Measurements from ENCODE around the gene NFATC2IP. TPM values are rescaled to one million over a fixed set of nuclear protein-coding genes. Genes with fewer than 3 reads are reported as not detected.
"Not testable (repeated sequence)": the region's sequence is repeated elsewhere in the genome, so short reads cannot be mapped to it uniquely, and the experiment has no call there.

Gene NFATC2IP
- total RNA-seq, 2 experiments from 2014 or later, result 55.5 to 58.9 TPM

DNA sequence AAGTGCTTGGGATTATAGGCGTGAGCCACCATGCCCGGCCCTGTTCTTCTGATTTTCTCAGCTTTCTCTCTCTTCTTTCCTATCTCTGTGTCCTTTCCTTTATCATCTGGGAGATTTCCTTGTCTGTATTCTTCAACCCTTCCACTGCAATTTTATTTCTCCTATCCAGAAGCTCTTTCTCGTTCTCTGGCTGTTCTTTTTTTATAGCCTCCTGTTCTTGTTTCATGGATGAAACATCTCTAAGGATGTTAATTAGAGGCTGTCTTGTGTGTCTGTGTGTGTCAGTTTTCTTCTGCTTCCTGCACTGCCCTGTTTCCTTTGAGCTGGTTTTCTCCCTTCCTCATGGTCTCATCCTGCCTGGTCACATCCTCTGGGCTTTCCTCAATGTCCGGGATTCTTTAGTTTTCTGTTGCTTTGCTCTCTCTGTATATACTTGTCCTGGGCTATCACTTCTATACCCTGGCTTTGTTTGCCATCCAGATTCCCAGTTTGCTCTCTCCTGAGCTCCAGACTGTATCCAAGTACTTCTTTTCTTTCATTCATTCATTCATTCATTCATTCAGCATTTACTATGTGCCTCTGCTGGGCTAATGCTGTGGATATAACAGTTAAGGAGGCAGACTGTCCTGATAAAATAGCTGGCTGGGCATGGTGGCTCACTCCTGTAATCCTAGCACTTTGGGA lies 36.6 kb downstream of the NFATC2IP start:
- peak overlapping the region; percentile 99 for H3K27ac Mint-ChIP-seq
- CTCF ChIA-PET, result interaction anchor here (0.6 to 2.1 kb wide), 6 partner anchors 10 to 38 kb away, joined by 3 to 8 read pairs (median 6); partner anchors contain the start of gene SPNS1
- H3K27me3 Mint-ChIP-seq (ENCODE audit: low read depth), result no peaks in the 10 kb centered on the region
- peaks cover 7% of the 10 kb centered on the region for H3K9me3 Mint-ChIP-seq
- H3K36me3 Mint-ChIP-seq (ENCODE audit: low read depth), result peaks cover 65% of the 10 kb centered on the region
- H3K4me1 Mint-ChIP-seq (ENCODE audit: low read depth), result peaks cover 67% of the 10 kb centered on the region
- DNase-seq, result no peak
- intact Hi-C loops (cut with micrococcal nuclease), result no loop called here
- peak overlapping the region; percentile 100 for H3K4me3 Mint-ChIP-seq

DNA sequence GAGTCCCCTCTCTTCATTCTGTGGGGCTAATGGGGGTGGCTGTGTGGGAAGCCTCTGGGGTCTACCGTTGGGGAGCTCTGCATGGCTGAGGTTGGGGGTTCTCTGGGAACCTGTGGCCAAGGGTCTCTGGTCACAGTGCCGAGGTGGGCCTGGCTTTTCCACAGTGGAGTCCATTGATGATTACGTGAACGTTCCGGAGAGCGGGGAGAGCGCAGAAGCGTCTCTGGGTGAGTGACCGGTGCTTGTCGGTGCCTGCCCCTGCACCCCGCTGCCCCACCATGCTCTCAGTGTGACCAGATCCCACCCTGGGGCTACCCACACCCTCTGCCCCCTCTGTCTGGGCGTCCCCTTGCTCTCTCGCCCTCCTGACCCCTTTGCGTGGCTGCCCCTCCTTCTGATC lies 38.6 kb downstream of the NFATC2IP start:
- peaks cover 64% of the 10 kb centered on the region for H3K4me1 Mint-ChIP-seq (ENCODE audit: low read depth)
- H3K27ac Mint-ChIP-seq, result peak overlapping the region; percentile 99
- H3K4me3 Mint-ChIP-seq, result peak overlapping the region; percentile 34
- intact Hi-C loops (cut with micrococcal nuclease), result no loop called here
- H3K27me3 Mint-ChIP-seq (ENCODE audit: low read depth), result no peaks in the 10 kb centered on the region
- CTCF ChIA-PET, result no interaction called here
- H3K9me3 Mint-ChIP-seq, result peaks cover 7% of the 10 kb centered on the region
- H3K36me3 Mint-ChIP-seq (ENCODE audit: low read depth), result peaks cover 51% of the 10 kb centered on the region
- no peak for DNase-seq

DNA sequence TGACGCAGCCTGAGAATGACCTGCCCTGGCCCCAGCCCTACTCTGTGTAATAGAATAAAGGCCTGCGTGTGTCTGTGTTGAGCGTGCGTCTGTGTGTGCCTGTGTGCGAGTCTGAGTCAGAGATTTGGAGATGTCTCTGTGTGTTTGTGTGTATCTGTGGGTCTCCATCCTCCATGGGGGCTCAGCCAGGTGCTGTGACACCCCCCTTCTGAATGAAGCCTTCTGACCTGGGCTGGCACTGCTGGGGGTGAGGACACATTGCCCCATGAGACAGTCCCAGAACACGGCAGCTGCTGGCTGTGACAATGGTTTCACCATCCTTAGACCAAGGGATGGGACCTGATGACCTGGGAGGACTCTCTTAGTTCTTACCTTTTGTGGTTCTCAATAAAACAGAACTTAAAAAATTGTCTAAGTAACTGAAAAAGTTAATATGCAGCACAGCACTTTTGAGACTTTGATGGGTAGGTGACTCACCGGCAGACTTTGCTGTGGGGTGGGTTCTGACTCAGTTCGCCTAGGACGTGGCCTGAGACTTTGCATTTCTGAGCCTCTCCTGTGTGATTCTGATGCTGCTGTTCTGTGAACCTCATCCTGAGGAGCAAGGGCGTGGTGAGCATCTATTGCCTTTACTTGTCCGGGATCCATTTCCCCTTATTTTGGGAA lies 39.8 kb downstream of the NFATC2IP start:
- Mint-ChIP-seq H3K27me3 (ENCODE audit: low read depth) (no peaks in the 10 kb centered on the region), H3K27ac (peak overlapping the region; percentile 99), H3K4me3 (peak overlapping the region; percentile 11), H3K36me3 (ENCODE audit: low read depth) (peaks cover 48% of the 10 kb centered on the region), H3K4me1 (ENCODE audit: low read depth) (peaks cover 65% of the 10 kb centered on the region), H3K9me3 (peaks cover 7% of the 10 kb centered on the region)
- CTCF ChIA-PET, result no interaction called here
- peak; percentile 90 for DNase-seq
- intact Hi-C loops (cut with micrococcal nuclease), result loop anchor here (1.0 kb wide), 3 partner anchors 18 to 31 kb away; no protein-coding TSS in a partner anchor

DNA sequence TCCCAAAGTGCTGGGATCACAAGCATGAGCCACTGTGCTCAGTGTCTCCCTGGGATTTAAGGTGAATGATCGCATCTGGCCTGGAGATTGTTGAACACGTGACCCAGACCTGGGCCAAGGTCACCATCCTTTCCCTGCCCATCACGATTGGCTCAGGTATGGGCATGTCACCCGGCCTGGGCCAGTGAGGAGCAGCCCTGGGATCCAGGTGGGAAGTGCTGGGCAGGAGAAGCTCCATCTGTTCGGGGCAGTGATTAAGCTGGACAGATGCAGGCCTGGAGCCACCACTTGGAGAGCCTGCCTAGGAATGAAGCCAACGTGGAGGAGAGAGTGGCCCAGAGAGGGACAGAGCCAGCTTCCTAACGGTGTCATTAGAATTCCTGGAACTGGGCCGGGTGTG lies 41.0 kb downstream of the NFATC2IP start:
- Mint-ChIP-seq H3K4me1 (ENCODE audit: low read depth) (peaks cover 64% of the 10 kb centered on the region), H3K4me3 (no peak overlapping the region), H3K9me3 (peaks cover 7% of the 10 kb centered on the region), H3K27me3 (ENCODE audit: low read depth) (no peaks in the 10 kb centered on the region), H3K27ac (no peak overlapping the region), H3K36me3 (ENCODE audit: low read depth) (peaks cover 37% of the 10 kb centered on the region)
- intact Hi-C loops (cut with micrococcal nuclease), result no loop called here
- CTCF ChIA-PET, result no interaction called here
- DNase-seq, result no peak

DNA sequence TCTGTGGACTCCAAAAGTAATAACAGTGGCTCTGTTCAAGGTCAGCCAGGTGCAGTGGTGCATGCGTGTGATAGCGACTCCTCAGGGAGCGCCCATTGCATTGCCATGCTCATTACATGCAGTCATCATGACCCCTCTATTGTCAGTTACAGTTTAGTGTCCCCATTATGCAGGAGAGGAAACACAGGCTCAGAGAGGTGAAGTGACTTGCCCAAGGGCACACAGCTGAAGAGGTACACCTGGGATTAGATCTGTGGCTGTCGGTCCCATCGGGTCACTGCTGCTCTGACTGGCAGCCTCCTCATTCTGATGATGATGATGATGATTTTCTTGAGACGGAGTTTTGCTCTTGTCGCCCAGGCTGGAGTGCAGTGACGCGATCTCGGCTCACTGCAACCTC lies 41.8 kb downstream of the NFATC2IP start:
- no peak for DNase-seq
- Mint-ChIP-seq H3K27me3 (ENCODE audit: low read depth) (no peaks in the 10 kb centered on the region), H3K36me3 (ENCODE audit: low read depth) (peaks cover 29% of the 10 kb centered on the region), H3K4me3 (no peak overlapping the region), H3K9me3 (peaks cover 2% of the 10 kb centered on the region), H3K4me1 (ENCODE audit: low read depth) (peaks cover 59% of the 10 kb centered on the region), H3K27ac (no peak overlapping the region)
- intact Hi-C loops (cut with micrococcal nuclease), result no loop called here
- CTCF ChIA-PET, result interaction anchor here (0.7 kb wide), 1 partner anchor 22 kb away, joined by 3 read pairs; no protein-coding TSS in a partner anchor

DNA sequence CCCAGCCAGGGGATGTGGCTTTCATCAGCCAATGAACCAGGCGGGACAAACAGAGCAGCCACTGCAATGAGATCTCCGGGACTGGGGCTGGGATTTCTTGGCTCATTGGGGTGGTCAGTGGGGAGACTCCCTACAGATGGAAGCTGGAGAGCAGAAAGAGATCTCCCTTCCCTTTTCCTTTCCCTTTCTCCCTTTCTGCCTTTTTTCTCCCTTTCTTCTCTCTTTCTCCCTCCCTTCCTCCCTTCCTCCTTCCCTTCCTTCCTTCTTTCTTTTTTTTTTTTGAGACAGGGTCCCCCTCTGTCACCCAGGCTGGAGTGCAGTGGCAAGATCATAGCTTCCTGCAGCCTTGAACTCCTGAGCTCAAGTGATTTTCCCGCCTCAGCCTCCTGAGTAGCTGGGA lies 48.1 kb downstream of the NFATC2IP start:
- no peaks in the 10 kb centered on the region for H3K9me3 Mint-ChIP-seq
- no peaks in the 10 kb centered on the region for H3K27me3 Mint-ChIP-seq (ENCODE audit: low read depth)
- intact Hi-C loops (cut with micrococcal nuclease), result no loop called here
- H3K4me1 Mint-ChIP-seq (ENCODE audit: low read depth), result peaks cover 21% of the 10 kb centered on the region
- DNase-seq, result no peak
- H3K4me3 Mint-ChIP-seq, result no peak overlapping the region
- H3K36me3 Mint-ChIP-seq (ENCODE audit: low read depth), result no peaks in the 10 kb centered on the region
- no peak overlapping the region for H3K27ac Mint-ChIP-seq
- CTCF ChIA-PET, result interaction anchor here (0.6 to 0.8 kb wide), 3 partner anchors 18 to 735 kb away, joined by 3 to 6 read pairs (median 3); no protein-coding TSS in a partner anchor

DNA sequence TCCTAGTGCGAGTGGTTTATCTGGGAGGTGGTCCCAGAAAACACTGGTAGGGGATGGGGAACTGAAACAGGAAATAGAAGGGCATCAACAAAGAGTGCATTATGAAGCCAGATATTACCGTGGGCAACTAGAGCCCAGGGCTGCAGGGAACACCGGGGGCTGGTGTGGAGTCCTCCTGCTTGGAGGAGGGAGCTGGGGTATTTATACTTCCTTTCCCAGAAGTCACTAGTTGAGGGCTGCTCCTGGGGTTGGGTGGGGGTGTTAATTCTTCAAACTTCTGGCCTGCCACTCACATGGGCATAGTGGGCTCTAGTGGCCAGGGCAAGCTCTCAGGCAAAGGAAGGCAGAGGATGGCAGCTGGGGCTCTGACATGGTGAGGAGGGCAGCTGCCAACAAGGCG lies 48.8 kb downstream of the NFATC2IP start:
- CTCF ChIA-PET, result interaction anchor here (0.6 to 0.7 kb wide), 2 partner anchors 19 to 75 kb away, joined by 4 to 6 read pairs; no protein-coding TSS in a partner anchor
- Mint-ChIP-seq H3K27ac (no peak overlapping the region), H3K4me1 (ENCODE audit: low read depth) (peaks cover 14% of the 10 kb centered on the region), H3K27me3 (ENCODE audit: low read depth) (no peaks in the 10 kb centered on the region), H3K9me3 (no peaks in the 10 kb centered on the region), H3K36me3 (ENCODE audit: low read depth) (no peaks in the 10 kb centered on the region), H3K4me3 (no peak overlapping the region)
- DNase-seq, result no peak
- intact Hi-C loops (cut with micrococcal nuclease), result no loop called here

DNA sequence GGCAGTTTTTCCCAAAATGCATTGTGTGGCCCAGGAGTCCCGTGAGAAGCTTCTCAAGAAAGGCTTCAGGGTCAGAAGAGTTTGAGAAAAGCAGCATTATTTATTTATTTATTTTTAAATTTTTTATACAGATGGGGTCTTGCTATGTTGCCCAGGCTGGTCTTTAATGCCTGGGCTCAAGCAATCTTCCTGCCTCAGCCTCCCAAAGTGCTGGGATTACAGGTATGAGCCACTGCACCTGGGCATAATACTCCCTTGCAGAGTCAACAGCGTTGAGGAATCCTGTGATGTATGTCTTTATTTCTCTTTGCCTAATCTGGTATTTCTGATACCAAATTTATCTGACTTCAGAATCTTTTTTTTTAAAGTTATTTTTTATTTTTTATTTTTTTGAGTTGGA lies 49.3 kb downstream of the NFATC2IP start:
- H3K4me3 Mint-ChIP-seq, result no peak overlapping the region
- no peaks in the 10 kb centered on the region for H3K36me3 Mint-ChIP-seq (ENCODE audit: low read depth)
- intact Hi-C loops (cut with micrococcal nuclease), result no loop called here
- no peak for DNase-seq
- H3K4me1 Mint-ChIP-seq (ENCODE audit: low read depth), result peaks cover 11% of the 10 kb centered on the region
- no peak overlapping the region for H3K27ac Mint-ChIP-seq
- CTCF ChIA-PET, result interaction anchor here (0.6 kb wide), 1 partner anchor 75 kb away, joined by 4 read pairs; no protein-coding TSS in a partner anchor
- no peaks in the 10 kb centered on the region for H3K27me3 Mint-ChIP-seq (ENCODE audit: low read depth)
- no peaks in the 10 kb centered on the region for H3K9me3 Mint-ChIP-seq

DNA sequence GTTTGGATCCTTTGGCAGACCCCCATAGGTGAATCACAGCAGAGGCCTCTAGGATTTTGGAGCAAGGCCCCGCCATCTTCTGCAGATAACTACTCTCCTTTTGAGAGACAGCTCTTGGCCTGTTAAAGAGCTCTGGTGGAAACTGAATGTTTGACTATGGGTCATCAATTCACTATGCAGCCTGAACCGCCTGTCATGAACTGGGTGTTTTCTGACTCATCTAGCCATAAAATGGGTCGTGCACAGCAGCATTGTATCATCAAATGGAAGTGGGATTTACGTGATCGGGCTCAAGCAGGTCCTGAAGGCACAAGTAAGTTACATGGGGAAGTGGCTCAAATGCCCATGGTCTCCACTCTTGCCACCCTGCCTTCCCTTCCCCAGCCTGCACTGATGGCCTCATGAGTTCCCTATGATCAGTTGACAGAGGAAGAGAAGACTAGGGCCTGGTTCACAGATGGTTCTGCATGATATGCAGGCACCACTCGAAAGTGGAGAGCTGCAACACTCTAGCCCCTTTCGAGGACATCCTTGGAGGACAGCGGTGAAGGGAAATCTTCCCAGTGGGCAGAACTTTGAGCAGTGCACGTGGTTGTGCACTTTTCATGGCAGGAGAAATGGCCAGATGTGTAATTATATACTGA lies 53.9 kb downstream of the NFATC2IP start:
- intact Hi-C loops (cut with micrococcal nuclease); H3K9me3 Mint-ChIP-seq; CTCF ChIA-PET; H3K36me3 Mint-ChIP-seq (ENCODE audit: low read depth); H3K27me3 Mint-ChIP-seq (ENCODE audit: low read depth); H3K4me3 Mint-ChIP-seq; H3K27ac Mint-ChIP-seq; DNase-seq: not testable (repeated sequence)
- H3K4me1 Mint-ChIP-seq (ENCODE audit: low read depth), result peaks cover 33% of the 10 kb centered on the region

DNA sequence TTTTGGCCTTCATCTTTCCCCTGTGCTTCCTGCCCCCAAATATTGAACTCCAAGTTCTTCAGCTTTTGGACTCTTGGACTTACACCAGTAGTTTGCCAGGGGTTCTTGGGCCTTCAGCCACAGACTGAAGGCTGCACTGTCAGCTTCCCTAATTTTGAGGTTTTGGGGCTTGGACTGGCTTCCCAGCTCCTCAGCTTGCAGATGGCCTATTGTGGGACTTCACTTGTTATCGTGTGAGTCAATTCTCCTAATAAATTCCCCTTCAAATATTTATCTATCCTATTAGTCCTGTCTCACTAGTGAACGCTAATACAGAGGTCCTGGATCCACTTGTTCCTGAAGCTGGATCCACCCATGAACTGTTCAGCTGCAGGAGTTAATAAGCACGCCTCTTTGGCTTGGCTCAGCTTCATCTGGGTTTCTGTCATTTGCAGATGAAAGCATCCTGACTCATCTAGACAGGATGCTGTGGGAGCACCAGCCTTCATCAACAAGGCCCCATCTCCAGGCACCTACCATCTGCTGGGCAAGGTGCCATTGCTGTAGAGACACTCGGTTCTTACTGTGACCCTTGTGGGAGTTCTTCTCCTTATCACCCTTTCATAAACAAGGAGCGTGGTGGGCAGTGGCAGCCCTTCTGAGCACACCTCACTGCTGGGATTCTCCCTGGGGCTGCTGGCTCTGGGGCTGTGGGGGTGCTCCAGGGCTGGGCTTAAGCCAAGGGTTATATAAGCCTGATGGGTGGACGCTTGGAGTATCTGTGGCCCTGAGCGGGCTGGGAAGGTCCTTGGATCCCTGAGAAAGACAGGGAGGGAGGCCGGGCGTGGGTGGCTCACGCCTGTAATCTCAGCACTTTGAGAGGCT lies 57.2 kb downstream of the NFATC2IP start:
- DNase-seq, result peak; percentile 92
- peak overlapping the region; percentile 20 for H3K4me3 Mint-ChIP-seq
- CTCF ChIA-PET, result interaction anchor here (1.2 to 1.4 kb wide), 2 partner anchors 14 to 30 kb away, joined by 3 read pairs; no protein-coding TSS in a partner anchor
- intact Hi-C loops (cut with micrococcal nuclease), result loop anchor here (1.0 to 2.0 kb wide), 4 partner anchors 13 to 57 kb away; partner anchors contain the start of genes NFATC2IP and SPNS1
- H3K4me1 Mint-ChIP-seq (ENCODE audit: low read depth), result peaks cover 52% of the 10 kb centered on the region
- H3K27ac Mint-ChIP-seq, result peak overlapping the region; percentile 83
- H3K9me3 Mint-ChIP-seq, result no peaks in the 10 kb centered on the region
- no peaks in the 10 kb centered on the region for H3K27me3 Mint-ChIP-seq (ENCODE audit: low read depth)
- no peaks in the 10 kb centered on the region for H3K36me3 Mint-ChIP-seq (ENCODE audit: low read depth)

DNA sequence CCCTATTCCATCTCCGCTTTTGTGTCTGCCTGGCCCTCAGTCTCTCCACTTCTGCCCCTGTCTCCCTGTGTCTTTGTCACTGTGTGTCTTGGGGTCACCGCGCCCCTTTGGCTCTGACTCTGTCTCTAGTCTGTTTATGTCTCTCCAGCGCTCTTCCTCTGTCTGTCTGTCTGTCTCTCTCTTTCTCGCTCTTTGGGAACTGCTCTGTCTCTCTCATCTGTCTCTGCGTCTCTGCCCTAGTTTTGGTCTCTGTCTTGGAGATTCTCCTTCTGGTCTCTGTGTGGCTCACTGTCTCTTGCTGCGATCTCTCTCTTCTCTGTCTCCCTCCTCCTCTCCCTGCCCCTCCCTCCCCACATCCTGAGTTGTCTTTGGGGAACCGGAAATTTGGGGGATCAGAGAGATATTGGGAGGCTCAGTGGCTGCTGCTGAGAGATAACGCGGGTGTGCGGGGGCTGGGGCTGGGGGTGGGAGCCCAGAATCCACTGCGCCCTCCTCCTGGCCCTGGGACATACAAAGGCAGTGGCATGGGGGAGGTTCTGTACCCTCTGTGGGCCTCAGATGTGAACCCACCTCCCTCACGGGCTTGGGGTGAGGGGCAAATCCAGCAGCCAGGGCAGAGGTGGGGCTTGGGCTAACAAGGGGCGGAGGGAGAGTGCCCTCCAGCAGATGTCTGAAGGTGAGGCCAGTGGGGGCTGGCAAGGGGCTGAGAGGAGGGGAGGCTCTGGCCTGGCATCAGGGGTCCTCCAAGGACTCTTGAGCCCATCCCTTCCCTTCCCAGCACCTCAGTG lies 58.5 kb downstream of the NFATC2IP start:
- peak overlapping the region; percentile 78 for H3K27ac Mint-ChIP-seq
- no peaks in the 10 kb centered on the region for H3K36me3 Mint-ChIP-seq (ENCODE audit: low read depth)
- CTCF ChIA-PET, result interaction anchor here (2.6 kb wide), 1 partner anchor 11 kb away, joined by 14 read pairs; no protein-coding TSS in a partner anchor
- no peaks in the 10 kb centered on the region for H3K27me3 Mint-ChIP-seq (ENCODE audit: low read depth)
- peak overlapping the region; percentile 29 for H3K4me3 Mint-ChIP-seq
- intact Hi-C loops (cut with micrococcal nuclease), result loop anchor here (2.0 kb wide), 1 partner anchor 58 kb away; the partner anchor contains the start of gene NFATC2IP
- H3K9me3 Mint-ChIP-seq, result no peaks in the 10 kb centered on the region
- DNase-seq, result peak; percentile 65
- peaks cover 62% of the 10 kb centered on the region for H3K4me1 Mint-ChIP-seq (ENCODE audit: low read depth)
